Effector CD4-positive, alpha-beta T cell (primary cell): ENCODE data around the gene LAMB1.
"Not testable (repeated sequence)": the region's sequence is repeated elsewhere in the genome, so short reads cannot be mapped to it uniquely, and the experiment has no call there.

Experiments
- DNase-seq: peaks from one replicate; pipeline ENCODE4 v3.0.0-alpha.2; 2020

Gene LAMB1

DNA sequence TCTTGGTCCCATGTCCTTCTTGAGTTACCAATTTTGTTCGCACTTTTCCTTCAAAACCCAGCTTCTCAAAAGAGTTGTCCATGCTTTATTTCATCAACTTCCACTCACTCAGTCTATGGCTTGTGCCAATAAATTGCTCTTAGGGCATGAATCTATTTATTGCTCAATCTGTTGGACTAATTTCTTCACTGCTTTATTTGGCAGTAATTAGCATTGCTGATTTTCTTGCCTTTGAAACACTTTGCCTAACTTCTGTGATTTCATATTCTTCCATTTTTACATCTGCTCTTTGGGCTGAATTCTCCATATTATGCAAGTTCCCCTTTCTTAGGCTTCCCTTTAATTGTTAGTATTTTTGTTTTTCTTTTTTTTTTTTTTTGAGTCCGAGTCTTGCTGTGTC is 95.2 kb downstream of the LAMB1 start:
- DNase-seq = no peak

DNA sequence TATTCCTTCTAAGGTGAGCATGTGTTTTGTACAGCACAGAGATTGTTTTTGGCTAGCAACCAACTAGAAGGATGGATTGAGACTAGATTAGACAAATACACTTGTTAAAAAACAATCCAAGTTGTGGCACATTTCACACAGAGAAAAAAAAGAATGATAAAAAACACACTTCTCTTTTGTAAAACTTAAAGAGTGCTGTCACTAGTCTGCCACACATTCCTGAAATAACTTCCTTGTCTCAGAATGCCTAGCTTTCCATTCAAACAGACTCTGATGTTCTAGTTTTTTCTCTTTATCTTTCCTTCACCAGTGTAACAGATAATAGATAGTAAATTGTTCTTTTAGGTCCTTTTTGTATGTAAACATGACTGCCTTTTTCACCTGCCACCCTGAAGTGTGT is 100.6 kb downstream of the LAMB1 start:
- DNase-seq = no peak

DNA sequence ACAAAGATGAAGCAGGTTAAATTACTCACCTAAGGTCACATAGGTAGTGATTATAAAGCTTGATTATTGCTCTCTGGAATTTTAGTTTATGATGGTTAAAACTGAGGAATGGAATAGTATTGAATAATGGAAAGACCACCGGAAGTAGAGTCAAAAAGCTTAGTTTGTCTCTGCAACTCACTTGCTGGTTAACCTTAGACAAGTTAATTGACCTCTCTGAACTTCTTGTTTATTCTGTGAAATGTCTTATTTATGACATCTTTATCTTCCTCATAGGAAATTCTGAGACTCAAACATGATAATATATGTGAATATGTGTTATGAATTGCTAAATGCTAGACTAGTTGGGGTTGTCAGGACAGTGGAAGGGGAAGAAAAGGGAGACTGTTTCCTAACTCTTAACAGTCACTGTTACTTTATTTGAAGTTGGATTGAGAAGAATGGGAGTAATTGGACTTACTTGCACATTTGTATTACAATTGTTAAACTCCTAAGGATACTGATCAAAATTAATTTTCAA is 102.4 kb downstream of the LAMB1 start:
- no peak for DNase-seq

DNA sequence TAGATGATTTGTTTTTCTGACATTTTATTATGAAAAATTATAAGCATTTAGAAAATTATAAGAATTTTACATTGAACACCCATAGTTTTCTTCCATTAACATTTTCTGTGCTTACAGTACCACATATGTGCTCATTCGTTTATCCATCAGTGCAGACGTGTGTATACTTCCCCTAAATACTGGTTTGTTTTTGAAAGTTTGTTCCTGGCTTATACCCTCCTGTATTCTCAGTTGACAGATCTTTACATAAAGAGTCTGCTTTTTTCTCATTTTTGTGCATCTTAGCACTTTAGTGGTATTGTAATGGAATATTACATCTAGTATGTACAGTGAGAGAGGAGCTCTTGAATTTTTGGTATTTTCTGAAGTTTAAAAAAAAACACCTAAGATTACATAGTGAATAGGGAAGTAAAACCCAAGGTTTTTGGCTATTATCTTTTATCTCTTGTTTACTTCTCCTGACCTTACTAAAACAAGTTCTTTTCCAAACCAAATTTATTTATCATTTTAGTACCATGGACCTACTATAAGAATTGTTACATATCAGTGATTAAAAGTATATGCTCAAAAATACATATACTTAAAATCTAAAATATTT is 103.9 kb downstream of the LAMB1 start:
- no peak for DNase-seq

DNA sequence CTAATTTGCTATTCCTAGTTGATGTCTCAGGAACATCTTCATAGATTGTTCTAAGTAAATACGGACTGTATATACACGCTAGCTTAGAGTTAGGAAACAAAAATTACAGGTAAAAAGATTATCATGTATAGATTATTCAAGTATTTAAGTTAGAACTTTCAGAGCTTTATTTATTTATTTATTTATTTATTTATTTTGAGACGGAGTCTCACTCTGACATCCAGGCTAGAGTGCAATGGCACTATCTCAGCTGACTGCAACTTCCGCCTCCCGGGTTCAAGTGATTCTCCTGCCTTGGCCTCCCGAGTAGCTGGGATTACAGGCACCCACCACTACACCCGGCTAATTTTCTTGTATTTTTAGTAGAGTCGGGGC is 110.6 kb downstream of the LAMB1 start:
- not testable (repeated sequence) for DNase-seq

DNA sequence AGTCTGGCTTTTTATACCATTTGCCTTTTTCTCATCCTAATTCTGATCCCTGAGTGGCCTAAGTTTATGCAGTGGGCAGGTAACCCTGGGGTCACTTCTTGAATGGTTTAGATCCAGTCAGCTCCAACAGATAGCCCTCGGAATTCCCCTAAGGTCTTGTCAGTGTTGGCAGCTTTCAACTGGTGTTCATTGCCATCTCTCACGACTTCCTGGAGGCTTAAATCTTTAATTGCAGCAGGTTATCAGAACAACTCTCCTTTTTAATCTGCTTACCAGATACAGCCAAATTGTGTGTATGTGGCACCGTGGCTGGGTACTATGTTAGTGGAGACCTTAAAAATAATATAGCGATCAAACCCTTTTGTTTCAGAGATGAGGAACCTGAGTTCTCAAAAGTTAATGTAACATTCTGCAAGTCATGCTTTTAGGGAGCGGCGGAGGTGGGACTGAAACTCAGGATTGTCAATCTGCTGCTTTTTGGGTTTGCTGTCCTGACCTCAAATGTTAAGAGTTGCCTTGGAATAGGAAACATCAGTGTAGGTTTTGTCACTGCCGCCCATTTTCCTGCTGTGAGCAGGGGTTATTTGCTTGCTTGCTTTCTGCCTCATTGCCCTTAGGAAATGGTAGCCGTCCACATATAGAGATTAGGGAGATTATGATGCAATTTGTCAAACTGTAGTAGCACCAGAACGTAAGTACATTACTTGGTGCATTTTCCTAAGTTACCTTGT is 111.2 kb downstream of the LAMB1 start:
- DNase-seq = peak; percentile 24

DNA sequence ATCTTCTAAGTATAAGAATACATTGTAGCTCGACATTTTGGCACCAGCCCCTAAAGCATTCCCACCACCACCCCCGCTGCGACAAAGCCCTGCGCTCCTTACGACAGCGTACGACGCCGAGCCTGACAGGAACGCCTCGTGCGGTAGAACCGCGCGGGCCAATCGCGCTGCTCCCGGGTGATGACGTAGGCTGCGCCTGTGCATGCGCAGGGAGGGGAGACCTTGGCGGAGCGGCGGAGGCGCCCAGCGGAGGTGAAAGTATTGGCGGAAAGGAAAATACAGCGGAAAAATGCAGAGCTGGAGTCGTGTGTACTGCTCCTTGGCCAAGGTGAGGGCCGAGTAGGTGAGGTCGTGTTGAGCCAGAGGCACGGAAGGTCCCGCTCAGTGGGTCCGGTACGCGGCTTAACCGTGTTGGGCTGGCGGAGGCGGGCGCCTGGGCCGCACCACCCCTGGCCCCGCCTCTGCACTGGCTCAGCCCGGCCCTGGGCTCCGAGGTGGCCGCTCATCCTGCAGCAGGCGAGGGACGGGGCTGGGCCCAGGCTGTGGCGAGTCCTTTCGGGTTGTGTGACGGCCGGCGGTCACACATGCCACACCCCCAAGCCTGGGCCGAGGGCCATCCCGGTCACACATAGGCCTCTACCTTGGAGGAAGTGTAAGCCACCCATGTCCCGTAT is 111.9 kb downstream of the LAMB1 start, which contains the start of gene DLD:
DLD (plus strand) TSS at position 222 of the 674 bp plus-strand sequence; CDS start at position 290, 68 bp downstream.
- DNase-seq = peak; percentile 94

DNA sequence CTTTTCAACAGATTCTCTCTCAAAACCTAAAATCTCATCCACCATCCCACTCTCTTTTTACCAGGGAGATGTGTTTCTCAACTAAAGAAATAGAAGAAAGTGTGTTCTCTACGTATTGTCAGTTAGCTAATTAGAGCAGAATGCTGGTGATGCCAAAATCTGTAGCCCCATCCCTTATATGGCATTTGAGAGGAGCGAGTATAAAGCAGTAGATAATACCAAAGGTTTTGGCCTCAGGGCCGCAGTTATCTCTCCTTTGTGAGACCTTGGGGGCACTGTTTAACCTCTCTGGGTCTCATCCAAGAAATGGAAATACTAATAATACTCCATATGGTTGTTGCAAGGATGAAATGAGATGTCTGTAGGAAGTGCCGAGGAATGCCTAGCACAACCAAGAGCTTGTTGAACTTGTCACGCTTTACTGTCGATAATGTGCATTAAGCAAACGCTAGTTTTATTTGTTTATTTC is 112.4 kb downstream of the LAMB1 start:
- DNase-seq = no peak

DNA sequence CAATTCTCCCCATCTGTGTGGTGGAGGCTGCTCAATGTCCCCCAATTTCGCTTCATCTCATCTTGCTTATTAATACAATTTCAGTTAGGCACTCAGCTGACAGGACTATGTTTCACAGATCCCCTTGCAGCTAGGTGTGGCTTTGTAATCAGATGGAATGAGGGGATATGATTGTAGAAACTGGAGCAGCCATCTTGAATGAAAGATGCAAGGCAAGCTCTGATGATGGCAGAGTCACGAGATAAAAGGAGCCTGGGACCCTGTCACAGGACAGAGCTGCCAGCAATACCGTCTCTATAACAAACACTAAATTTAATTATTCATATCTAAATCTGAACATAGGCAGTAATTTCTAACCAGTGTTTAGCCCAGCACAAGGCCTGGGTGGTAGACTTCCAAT is 113.0 kb downstream of the LAMB1 start:
- DNase-seq = no peak

DNA sequence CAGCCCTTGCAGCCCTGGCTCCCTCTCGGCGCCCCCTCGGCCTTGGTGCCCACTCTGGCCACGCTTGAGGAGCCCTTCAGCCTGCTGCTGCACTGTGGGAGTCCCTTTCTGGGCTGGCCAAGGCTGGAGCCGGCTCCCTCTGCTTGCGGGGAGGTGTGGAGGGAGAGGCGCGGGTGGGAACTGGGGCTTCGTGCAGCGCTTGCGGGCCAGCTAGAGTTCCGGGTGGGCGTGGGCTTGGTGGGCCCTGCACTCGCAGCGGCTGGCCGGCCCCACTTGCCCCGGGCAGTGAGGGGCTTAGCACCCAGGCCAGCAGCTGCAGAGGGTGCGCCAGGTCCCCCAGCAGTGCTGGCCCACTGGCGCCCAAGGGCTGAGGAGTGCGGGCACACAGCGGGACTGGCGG is 115.1 kb downstream of the LAMB1 start:
- not testable (repeated sequence) for DNase-seq

DNA sequence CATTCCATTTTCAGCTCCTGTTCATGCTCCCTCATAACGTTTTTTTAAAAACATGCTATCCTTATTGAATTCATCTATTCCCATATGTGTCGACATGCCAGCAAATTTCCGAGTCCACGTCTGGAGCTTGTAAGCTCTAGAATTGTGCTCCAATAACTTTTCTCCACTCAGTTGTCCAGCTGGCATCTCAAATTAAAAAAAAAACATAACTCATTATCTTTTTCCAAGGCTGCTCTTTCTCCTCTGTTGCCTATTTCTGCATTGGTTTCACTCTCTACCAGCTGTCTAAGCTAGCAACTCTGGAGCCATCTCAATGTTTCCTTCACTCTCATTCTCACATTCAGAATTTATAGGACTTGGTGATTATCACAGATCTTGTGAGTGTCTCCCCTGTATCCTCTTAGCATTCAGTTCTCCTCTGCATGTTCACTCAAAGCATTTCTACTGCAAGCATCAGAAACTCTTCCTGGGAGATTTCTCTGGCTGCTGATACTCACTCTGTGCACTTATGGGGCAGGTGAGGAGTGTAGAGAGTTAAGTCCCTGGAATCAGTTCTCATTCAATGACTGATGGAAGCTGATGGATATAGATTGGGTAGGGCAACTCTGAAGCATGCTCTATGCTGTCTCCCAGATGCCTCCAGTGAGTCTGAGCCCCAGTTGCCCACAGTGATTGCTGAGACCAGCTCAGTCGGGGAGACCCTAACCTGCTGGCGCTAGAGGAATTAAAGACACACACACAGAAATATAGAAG is 118.7 kb downstream of the LAMB1 start:
- no peak for DNase-seq

DNA sequence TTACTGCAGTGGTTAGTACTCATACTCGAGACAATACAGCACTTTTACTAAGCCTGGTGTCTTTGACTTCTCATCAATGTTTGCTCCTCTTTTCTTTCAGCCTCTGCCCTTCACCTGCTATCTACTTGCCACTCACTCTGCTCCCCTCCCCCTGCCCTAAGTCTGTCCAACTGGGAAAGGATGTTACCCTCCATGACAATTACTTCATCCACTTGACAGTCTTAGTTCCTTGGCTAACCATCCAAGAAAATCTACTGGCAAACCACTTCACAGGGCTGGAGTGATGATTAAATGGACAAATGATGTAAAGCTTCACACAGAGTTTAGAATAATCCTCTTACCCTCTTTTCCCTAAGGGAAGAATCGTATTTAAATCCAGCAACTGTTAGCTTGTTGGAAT is 120.2 kb downstream of the LAMB1 start:
- no peak for DNase-seq

DNA sequence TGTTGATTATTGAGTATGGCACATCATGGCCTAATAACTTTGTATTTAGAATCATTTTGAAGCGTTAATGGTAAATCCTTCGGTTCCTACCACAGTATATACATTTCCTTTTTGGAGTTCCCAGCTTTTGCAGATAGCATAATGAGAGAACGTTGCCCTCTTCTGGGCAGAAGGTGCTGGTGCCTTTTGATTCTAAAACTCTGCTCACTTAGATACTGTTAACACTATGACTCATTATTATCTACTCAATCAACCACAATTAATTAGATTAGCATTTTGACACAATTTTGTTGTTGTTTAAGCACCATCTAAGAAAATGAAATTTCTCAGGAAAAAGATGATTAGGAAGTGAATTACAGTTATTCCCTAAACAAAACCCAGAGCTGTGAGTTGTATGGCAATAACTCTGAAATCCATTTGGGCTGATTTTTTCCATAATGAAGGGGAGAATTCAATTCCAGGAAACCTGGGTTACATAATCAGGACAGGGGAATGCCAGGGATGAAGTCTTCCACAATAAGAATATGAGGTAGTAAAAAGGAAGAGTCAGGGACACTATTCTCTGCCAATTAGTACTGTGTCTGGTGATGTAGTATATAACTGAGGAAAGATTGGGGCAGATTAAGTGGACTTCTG is 123.4 kb downstream of the LAMB1 start:
- peak; percentile 21 for DNase-seq

DNA sequence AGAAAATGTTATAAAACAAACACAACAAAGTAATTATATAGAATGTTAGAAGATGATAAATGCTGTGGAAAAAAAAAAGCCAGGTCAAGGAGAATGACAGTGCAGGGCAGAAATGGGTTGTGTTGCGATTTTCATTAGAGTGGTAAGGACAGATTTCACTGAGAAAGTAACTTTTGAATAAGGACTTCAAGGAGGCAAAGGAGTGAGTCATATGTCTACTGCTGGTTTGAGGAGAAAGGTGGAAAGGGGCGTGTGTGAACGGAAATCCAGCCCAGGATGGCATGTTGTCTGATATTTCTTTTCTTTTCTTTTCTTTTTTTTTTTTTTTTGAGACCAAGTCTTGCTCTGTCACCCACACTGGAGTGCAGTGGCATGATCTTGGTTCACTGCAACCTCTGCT is 124.3 kb downstream of the LAMB1 start:
- no peak for DNase-seq

DNA sequence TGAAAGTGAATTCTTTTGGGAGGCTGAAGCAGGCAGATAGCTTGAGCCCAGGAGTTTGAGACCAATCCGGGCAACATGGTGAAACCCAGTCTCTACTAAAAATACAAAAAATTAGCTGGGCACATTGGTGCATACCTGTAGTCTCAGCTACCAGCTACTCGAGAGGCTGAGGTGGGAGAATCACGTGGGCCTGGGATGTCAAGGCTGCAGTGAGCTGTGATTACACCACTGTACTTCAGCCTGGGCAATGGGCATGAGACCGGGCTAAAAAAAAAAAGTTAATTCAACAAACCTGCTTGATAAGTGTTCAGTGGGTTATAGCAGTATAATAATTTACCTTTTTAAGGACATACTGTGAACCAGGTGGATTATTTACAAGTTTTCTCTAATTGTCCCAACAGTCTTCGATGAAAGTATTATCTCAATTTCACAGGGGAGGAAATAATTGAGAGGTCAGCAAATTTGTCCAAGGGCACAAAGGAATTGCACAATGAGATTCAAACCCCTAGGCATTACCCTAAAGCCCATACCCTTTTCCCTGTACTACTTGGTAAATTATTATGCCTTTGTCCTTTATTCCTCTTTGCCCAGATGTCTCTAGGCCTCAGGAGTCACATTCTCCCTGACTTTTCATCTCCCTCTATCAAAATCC is 125.1 kb downstream of the LAMB1 start:
- no peak for DNase-seq

DNA sequence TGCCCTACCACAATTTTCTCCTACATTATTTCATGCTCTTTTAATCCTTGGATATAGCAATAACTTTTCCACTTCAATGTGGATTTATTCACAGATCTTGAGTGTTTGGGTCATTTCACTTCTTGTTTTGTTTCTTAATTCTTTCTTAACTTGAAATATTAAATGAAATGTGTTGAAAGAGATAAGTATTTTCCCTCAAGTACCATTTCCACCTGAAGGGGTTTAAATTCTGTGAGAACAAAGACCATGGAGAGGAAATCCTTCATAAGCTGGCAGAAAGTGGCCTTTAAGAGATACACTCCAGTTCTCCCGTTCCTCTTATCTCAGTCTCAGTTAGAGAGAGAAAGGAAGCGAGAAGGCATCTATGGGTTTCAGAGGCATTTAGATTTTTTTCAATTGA is 126.0 kb downstream of the LAMB1 start:
- no peak for DNase-seq

DNA sequence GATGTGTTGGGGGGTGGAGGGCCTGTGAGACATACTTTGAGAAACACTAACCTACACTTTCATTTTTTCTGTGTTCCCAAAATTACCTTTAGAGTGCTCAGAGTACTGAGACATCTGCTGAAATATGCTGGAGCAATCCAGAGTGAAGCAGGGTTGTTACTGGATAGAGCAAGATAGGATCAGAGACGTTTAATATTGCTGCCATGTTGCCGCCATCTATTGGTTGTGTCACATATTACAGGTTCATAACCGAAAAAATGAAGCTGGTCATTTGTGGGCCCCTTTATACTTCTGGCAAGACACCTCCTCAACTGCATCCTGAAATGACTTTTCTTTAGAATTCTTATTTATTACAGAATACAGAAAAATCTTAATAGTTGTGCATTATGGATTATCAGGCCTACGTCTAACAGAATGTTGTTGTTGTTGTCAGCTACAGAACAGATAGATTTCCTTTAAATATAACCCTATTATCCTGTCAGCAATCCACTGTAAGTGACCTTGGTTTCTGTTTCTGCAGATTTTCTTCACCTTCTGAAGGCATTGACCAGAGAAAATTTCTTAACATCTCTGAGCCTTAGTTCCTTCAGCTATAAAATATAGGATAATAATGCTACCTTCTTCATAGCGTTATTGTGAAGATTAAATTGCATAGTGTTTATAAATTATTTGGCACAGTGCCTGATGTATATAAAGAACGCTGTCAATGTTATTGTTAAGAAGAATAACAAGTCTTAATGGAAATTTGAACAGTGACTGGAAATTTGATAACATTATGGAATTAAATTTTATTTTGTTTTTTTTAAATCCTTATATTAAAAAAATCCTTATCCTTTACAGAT is 128.1 kb downstream of the LAMB1 start:
- peak; percentile 18 for DNase-seq

DNA sequence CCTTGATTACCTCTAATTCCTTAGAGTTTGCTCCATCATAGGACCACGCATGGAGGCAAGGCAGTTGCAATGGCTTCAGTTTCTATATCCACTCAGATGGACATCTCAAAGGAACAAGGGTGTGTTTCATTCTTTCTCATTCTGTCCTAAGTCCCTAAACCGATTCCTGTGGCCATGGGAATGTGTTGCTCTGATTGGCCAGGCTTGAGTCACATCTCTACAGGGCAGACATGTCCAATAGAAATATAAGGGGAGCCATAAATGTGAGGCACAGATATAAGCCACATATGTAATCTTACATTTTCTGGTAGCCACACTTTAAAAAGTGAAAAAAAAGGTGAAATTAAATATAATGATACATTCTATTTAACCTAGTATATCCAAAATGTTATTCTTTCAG is 128.8 kb downstream of the LAMB1 start:
- DNase-seq = no peak
